Dedifferentiated amniotic fluid mesenchymal stem cell (primary cell): ENCODE measurements around the gene NFKB1.

Source experiments
- DNase-seq: peaks from one replicate; pipeline ENCODE4 v3.0.0-alpha.2; 2016; ENCODE audit errors: extremely low spot score

NFKB1 gene

GRCh38 chr4:102530986-102531385 is 29.8 kb downstream of the NFKB1 start:
- no peak for DNase-seq

GRCh38 chr4:102531462-102531861 is 30.3 kb downstream of the NFKB1 start:
- peak; percentile 42 for DNase-seq

DNA sequence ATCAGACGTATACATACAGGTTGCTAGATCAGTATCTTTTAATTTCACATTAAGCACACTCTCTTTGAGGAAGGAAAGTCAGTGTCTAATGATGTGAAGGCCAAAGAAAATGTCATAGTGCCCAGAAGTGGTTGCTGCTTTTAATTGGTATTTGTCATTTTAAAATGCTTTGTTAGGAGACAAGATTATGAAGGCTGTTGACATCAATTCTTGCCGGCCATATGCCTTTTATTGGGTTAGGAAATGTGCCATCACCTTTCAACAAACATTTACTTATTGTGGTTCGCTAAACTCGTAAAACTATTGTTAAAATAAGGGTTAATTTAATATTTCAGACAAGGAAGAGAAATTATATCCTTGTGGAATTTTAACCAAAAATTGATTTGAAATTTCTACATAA is 32.2 kb downstream of the NFKB1 start:
- no peak for DNase-seq

DNA sequence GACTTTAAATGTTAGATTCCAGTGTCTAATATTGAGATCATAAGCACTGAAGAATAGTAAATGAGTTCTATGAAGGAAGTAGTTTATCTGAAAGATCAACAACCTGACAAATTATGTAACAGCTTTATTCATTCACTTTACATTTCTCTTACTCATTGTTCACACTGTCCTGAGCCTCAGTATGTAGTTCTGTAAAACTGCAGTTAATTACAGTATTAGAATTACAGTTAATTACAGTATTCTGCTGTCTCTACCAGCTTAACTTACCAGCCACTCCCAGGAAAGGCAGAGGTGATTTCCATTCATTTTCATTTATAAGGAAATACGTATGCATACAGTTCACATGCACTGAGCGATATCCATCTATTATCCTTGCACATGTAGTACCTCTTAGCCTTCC is 32.7 kb downstream of the NFKB1 start:
- no peak for DNase-seq

- DNase-seq = no peak
Observed at GRCh38 chr4:102534845-102535244, 33.7 kb downstream of the NFKB1 start.

DNA sequence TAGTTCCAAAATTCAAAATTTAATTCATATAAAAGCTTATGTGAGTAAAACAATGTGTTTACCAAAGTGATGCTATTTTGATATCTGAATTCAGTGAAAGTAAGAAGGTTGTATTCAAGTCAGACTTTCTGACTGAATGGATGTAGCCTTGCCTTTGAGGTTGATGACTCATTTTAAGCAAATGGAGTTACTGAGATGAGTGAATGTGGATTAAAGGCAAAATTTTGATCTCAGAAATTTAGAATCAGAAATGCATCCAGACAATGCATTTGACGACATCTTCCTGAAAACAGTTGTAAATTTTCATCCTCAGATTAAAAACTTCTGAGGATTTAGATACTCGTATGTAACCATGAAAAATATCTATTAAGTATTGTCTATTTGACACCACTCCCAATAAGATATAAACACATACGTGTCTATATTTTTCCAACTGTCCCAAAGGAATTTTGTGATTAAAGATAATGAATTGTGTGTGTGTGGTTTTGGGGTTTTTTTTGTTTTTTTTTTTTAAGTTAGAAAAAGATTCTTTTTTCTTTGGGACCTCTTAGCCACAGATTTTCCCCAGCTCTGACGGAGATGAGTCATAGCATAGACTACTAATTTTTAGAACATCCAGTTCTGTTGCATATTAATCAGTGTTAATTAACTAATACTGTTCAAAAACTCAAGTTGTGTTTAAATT is 34.4 kb downstream of the NFKB1 start:
- DNase-seq = no peak

DNA sequence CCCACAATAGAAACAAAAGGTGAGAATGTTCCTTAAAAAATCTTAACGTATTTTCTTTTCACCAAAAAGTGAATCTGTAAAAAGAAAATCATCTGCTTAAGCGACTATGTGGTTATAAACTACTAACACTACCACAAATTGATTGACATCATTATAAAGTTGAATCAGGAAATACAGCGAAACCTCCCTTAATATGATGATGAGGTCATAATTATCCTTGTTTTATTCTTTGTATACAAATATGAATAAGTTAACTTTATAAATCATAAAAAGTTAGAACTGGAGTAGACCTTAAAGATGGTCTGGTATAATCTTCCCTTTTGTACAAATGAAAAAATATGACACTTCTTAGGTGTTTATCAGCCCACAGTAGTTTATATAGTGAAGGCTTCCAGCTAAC is 35.6 kb downstream of the NFKB1 start:
- DNase-seq = no peak

- DNase-seq = no peak
Observed at GRCh38 chr4:102537269-102537668, 36.1 kb downstream of the NFKB1 start.

DNA sequence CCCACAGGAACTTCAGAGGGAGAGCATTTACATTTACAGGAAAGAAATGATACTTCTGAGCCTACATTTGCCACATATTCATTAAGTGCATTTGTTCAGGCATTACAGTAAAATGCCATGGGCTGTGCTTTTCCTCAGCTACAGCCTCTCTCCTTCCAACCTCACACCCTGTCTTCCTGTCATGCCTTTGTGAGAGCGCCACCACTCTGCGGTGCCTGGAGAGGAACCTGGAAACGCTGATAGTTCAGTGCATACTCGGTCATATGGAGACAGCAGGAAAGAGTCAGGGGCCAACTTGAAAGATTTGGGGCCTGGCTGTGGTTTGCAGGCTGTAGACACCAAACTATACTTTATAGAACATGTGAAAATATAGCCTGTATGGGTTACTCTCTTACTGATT is 40.5 kb downstream of the NFKB1 start:
- DNase-seq = no peak

- DNase-seq = no peak
Observed at GRCh38 chr4:102543030-102543928, 42.1 kb downstream of the NFKB1 start.

DNA sequence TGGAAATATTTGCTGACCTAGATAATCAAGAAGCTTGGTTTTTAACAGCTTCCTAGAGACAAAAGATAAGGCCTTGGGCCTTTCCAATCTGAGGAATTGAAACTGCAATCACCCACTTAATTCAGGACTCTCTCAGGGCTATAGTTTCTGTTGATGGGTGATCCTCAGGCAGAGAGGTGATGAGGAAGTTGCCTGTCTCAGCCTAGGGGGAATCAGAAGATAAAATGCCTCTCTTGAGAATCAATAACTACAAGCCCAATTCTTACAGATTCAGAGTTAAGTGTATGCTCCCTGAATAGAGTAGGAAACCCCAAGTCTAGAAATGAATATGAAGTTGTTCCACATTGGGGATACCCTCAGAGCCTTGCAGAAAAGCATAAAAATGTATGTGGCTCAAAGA is 45.5 kb downstream of the NFKB1 start:
- no peak for DNase-seq

DNA sequence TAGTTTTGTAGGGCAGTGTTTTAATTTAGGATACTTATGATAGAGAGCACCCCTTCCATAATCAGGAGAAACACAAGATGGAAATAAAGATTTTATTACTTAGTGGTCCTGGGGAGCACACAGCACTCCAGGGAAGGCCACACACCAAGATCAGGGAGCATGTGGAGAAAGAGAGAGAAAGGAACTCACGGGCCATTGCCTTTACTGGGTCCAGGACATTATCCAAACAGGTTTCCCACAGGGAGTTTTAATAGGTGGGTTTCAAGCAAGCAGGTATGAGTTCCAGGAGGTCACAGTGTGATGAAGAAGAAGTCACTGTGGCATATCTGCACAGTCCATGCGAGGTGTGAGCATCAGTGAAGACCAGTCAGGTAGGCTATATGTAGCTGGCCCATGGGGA is 46.8 kb downstream of the NFKB1 start:
- DNase-seq = no peak

DNA sequence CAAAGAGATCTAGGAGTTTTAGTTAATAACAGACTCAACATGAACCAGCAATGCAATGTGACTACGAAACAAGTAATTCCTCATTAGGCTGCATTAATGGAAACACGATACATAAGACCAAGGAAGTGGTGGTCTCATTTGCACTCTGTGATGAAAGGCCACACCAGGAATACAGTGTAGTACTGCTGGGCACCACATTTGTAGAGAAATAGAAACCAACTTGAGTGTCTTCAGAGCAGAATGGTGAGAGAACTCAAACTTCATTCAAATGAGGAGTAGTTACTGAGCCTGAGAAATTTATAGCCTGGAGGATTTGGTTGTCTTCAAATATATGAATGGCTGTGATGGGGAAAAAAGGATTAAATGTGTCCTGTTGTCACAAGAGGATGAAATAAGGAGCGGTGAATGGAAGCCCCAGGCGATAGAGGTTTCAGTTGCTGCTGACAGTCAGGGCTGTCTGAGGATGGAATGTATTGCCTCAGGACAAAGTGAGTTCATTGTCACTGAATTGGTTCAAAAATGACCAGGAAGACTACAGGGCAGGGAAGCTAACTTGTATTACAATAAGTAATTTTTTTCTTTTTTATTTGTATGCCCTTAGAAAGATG is 50.9 kb downstream of the NFKB1 start:
- peak; percentile 37 for DNase-seq

- no peak for DNase-seq
Observed at GRCh38 chr4:102552781-102553180, 51.6 kb downstream of the NFKB1 start.

GRCh38 chr4:102553982-102554381 is 52.8 kb downstream of the NFKB1 start:
- no peak for DNase-seq

- DNase-seq = no peak
Observed at GRCh38 chr4:102554482-102554881, 53.3 kb downstream of the NFKB1 start.

DNA sequence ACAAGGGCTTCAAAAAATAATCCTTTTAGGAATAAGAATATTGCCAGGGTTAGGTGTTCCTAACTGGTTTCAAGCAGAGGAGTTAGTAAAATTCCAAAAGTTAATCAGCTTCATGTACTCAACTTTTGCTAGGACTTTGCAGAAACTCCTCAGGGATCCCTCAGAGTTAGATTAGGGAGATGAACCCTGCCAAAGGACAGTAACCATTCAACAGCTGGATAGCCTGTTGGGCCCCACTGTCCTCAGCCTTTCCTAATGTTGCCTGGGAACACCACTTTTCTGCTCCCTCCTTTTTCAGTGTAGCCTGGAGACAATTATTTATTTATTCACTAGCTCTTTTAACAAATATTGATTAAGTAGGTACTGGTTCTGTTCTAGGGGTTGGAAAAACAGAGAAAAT is 53.8 kb downstream of the NFKB1 start:
- DNase-seq = no peak

GRCh38 chr4:102557636-102558035 is 56.5 kb downstream of the NFKB1 start:
- DNase-seq = no peak

DNA sequence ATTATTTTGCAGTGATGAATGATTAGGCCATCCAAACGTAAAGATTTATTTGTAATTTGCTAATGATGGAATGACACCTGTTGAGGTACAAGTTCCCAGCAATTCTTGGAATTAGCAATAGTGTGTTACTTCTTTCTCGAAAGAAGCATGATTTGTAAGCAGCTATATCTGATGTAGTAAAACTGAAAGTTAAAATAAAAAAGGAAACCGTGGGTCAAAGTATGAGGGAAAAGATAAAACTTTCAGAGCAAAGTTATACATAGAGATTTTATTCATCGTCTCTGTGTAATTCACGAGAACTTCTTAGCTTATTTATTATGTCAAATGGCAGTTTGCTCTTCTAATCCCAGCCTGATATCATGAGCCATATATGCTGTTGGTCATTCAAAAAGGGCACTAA is 59.0 kb downstream of the NFKB1 start:
- DNase-seq = no peak

- no peak for DNase-seq
Observed at GRCh38 chr4:102560571-102561341, 59.6 kb downstream of the NFKB1 start.

GRCh38 chr4:102563000-102563399 is 61.8 kb downstream of the NFKB1 start:
- DNase-seq = no peak
